Osteoblast (primary cell): ENCODE data around the gene KIF12. TPM values are rescaled to one million over a fixed set of nuclear protein-coding genes. Genes with fewer than 3 reads are reported as not detected.

Experiments used
- DNase-seq: peaks from one replicate; pipeline ENCODE4 v3.0.0; 2011; ENCODE audit warnings: low spot score, mixed read lengths; ENCODE audit not compliant: insufficient read length; ENCODE audit errors: missing footprints
- H2AFZ ChIP-seq: 2 replicates; pipeline ENCODE4 v1.6.0; 2011; ENCODE audit warnings: mild to moderate bottlenecking, low read length
- H3K27ac ChIP-seq: 2 replicates; pipeline ENCODE4 v1.5.1; 2011; ENCODE audit warnings: mild to moderate bottlenecking, low read depth, low read length, moderate library complexity
- H3K27me3 ChIP-seq: 2 replicates; pipeline ENCODE4 v1.6.0; 2012; ENCODE audit warnings: mild to moderate bottlenecking, control low read depth, inconsistent platforms, low read length, moderate library complexity; ENCODE audit not compliant: insufficient read depth
- H3K36me3 ChIP-seq: 2 replicates; pipeline ENCODE4 v1.5.1; 2011; ENCODE audit warnings: mild to moderate bottlenecking, low read length, control low read depth, moderate library complexity; ENCODE audit not compliant: insufficient read depth
- H3K4me1 ChIP-seq: 2 replicates; pipeline ENCODE4 v1.5.1; 2011; ENCODE audit warnings: mild to moderate bottlenecking, low read length, control low read depth, moderate library complexity; ENCODE audit not compliant: insufficient read depth
- H3K4me2 ChIP-seq: 2 replicates; pipeline ENCODE4 v1.6.0; 2011; ENCODE audit warnings: mild to moderate bottlenecking, low read length; ENCODE audit not compliant: insufficient read depth
- H3K4me3 ChIP-seq: fragments of 200-600 bp; sonication (generic); 3 replicates; pipeline ENCODE4 v1.5.1; 2012; ENCODE audit warnings: mild to moderate bottlenecking, low read length, inconsistent platforms; ENCODE audit not compliant: insufficient read depth
- H3K79me2 ChIP-seq: 2 replicates; pipeline ENCODE4 v1.6.0; 2012; ENCODE audit warnings: mild to moderate bottlenecking, low read length, control low read depth, inconsistent platforms; ENCODE audit not compliant: insufficient read depth
- H3K9me3 ChIP-seq: 2 replicates; pipeline ENCODE4 v1.5.1; 2011; ENCODE audit warnings: low read depth, low read length, control low read depth
- H4K20me1 ChIP-seq: 2 replicates; pipeline ENCODE4 v1.6.0; 2012; ENCODE audit warnings: mild to moderate bottlenecking, low read length, control low read depth; ENCODE audit not compliant: insufficient read depth
- total RNA-seq: library from RNA; depleted of rRNA; stranded (reverse); fragments of >200 nt; gene quantifications from 2 replicates; pipeline ENCODE4 v1.2.3, GENCODE V29; 2012
- TF ChIP-seq, protein P1 (sequence below): IDR thresholded peaks from 2 replicates; pipeline ENCODE4 v1.5.1; 2011; ENCODE audit warnings: mild to moderate bottlenecking, low read depth, low read length, moderate library complexity; ENCODE audit errors: extremely low read depth

The KIF12 gene
- total RNA-seq, 1 donor, result not detected

DNA sequence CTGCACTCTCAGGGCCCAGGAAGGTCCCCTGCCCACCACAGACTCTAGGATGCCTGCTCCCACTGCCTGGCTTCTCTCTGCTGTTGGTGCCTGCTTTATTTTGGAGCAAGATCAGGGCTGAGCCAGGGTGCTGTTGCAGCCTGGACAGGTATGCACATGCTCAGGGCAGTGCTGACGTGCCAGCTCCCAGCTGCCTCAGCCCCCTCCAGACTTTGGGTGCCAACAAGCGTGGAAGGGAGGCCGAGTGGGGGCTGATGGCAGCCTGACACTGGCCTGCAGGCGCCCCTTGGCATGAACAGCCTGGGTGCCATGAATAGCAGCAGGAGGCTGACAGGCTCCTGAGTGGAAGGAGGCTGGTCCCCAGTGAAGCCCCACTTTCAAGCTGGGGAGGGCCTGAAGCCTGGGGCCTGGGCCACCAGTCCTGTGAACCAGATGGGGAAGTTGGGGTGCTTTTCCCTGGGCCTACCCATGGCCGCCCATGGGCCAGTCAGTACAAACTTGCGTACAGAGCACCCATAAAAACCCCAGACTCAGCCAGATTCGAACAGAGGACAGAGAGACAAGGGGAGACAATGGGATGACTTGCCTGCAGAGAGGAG lies 27.8 kb downstream of the KIF12 start:
- Histone ChIP-seq H3K4me2 (no peak overlapping the region), H3K9me3 (no peaks in the 10 kb centered on the region), H3K79me2 (no peaks in the 10 kb centered on the region), H3K36me3 (no peaks in the 10 kb centered on the region), H4K20me1 (no peaks in the 10 kb centered on the region), H3K27ac (no peak overlapping the region), H3K27me3 (peaks cover 25% of the 10 kb centered on the region), H2AFZ (no peak overlapping the region), H3K4me1 (no peaks in the 10 kb centered on the region), H3K4me3 (no peak overlapping the region)
- TF ChIP-seq, protein P1, sequence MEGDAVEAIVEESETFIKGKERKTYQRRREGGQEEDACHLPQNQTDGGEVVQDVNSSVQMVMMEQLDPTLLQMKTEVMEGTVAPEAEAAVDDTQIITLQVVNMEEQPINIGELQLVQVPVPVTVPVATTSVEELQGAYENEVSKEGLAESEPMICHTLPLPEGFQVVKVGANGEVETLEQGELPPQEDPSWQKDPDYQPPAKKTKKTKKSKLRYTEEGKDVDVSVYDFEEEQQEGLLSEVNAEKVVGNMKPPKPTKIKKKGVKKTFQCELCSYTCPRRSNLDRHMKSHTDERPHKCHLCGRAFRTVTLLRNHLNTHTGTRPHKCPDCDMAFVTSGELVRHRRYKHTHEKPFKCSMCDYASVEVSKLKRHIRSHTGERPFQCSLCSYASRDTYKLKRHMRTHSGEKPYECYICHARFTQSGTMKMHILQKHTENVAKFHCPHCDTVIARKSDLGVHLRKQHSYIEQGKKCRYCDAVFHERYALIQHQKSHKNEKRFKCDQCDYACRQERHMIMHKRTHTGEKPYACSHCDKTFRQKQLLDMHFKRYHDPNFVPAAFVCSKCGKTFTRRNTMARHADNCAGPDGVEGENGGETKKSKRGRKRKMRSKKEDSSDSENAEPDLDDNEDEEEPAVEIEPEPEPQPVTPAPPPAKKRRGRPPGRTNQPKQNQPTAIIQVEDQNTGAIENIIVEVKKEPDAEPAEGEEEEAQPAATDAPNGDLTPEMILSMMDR, result no peak
- DNase-seq, result no peak

DNA sequence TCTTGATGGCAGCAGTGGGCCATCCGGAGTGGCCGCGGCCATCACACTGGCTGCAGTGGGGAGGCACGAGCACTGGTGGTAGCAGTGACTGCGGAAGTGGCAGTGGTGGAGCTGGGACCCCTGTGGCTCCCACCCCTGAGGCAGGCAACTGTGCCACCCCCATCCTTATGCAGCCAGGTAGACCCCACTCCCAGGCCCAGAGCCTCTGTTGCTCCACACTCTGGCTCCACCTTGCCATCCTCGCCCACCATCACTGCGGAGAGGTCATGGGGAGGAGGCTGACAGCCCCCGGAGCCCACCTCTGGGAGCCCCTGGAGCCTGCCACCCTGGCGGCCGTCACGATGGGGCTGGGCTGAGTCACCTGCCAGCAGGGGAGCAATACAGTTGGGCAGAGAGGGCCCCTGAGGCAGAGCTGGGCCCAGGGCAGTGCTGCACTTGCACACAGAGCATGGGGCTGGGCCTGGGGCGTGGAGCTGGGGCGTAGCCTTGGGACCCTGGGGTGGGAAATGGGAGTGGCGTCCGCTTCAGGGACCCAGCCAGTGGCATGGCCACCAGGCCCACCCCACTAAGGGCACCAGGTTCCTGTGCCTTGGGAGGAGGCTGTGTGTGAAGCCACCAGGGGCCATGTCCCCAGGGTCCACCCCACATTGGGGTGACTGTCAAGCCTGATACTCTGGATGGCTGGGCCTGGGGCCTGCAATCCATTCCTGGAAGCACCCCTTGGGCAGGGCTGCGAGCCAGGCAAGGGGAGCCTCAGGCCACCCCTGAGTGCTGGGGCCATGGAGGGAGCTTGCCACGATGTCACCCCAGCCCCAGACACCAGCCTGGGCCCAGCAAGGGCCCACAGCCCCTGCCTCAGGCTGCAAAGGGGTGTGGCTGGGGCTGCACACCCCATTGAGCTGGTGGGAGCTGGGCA lies 28.6 kb downstream of the KIF12 start:
- H3K4me3 ChIP-seq, result no peak overlapping the region
- peak; percentile 49 for DNase-seq
- TF ChIP-seq, protein P1, result no peak
- no peak overlapping the region for H3K27ac ChIP-seq
- H3K36me3 ChIP-seq, result no peaks in the 10 kb centered on the region
- no peaks in the 10 kb centered on the region for H3K79me2 ChIP-seq
- H4K20me1 ChIP-seq, result no peaks in the 10 kb centered on the region
- no peak overlapping the region for H2AFZ ChIP-seq
- H3K9me3 ChIP-seq, result no peaks in the 10 kb centered on the region
- no peak overlapping the region for H3K4me2 ChIP-seq
- peaks cover 24% of the 10 kb centered on the region for H3K27me3 ChIP-seq
- no peaks in the 10 kb centered on the region for H3K4me1 ChIP-seq

DNA sequence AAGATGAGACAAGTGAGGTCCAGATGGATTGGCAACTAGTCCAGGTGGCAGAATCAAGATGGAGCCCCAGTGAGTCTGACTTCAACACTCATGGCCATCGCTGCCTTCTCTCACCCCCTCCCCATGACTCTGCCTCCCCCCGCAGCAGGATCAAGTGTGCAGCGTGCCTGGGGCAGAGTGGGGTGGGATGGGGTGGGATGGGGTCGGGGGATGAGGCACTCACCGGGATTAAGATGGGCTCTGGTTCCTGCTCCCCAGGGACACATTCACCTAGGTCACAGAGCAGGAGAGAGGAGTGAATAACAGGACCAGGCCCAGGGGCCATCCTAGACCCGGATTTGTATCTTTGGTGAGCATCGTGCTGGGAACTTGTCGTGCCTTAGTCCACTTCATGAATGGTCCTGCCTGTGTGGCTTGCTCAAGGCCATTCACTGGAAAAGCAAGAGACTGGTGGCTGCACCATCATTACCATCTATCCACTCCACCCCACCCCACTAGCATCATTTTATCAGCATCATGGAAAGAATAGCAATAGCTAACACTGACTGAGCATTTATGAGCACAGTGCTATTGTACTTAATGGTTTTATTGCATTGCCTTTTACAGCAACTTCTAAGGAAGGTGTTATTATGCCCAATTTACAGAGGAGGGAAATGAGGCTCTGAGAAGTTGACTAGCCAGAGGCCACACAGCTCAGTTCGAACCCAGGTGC lies 29.5 kb downstream of the KIF12 start:
- Histone ChIP-seq H2AFZ (no peak overlapping the region), H3K4me3 (no peak overlapping the region)

More for the DNA sequence above, 29.5 kb downstream of the KIF12 start:
- TF ChIP-seq, protein P1, result no peak
- Histone ChIP-seq H3K9me3 (no peaks in the 10 kb centered on the region), H3K27ac (no peak overlapping the region), H3K36me3 (no peaks in the 10 kb centered on the region), H4K20me1 (no peaks in the 10 kb centered on the region), H3K79me2 (no peaks in the 10 kb centered on the region), H3K4me2 (no peak overlapping the region), H3K4me1 (no peaks in the 10 kb centered on the region), H3K27me3 (peaks cover 22% of the 10 kb centered on the region)
- no peak for DNase-seq
